NCI-H82 treated with DMSO at 0.1 percent for 48 hours (cell line): ENCODE results near the gene CSNK1G2.

Experiments used
- DNase-seq: peaks from one replicate; lab custom pipeline; 2025; ENCODE audit not compliant: unreplicated experiment; lab: John Stamatoyannopoulos, UW

Gene CSNK1G2

GRCh38 chr19:2014731-2015607, 74.0 kb downstream of the CSNK1G2 start:
- no peak for DNase-seq

- peak; percentile 16 for DNase-seq
Measured at GRCh38 chr19:2015608-2015950, 74.6 kb downstream of the CSNK1G2 start, which contains the start of gene BTBD2. Gene BTBD2 (minus strand): TSS chr19:2015714. CDS start chr19:2015703, 11 bp downstream.

- DNase-seq: peak; percentile 15
Measured at GRCh38 chr19:2016041-2016807, 75.3 kb downstream of the CSNK1G2 start.

- DNase-seq: no peak
Measured at GRCh38 chr19:2018752-2019151, 77.8 kb downstream of the CSNK1G2 start.

- DNase-seq: no peak
Measured at GRCh38 chr19:2021453-2022140, 80.6 kb downstream of the CSNK1G2 start.

GRCh38 chr19:2022289-2022688, 81.3 kb downstream of the CSNK1G2 start:
- DNase-seq: no peak

GRCh38 chr19:2026770-2027169, 85.8 kb downstream of the CSNK1G2 start:
- no peak for DNase-seq

- no peak for DNase-seq
Measured at GRCh38 chr19:2027361-2027760, 86.4 kb downstream of the CSNK1G2 start.
